ENCODE measurements around the gene SYNE1.

- no peak for TF ChIP-seq CTCF (conservative IDR thresholded peaks at IDR 0.05)
- no peak for TF ChIP-seq ZFX (IDR thresholded peaks at IDR 0.05)
These were observed 295.6 kb downstream of the SYNE1 start for GRCh38 chr6:152341596-152341995.

Measured in C4-2B (cell line).